HEK293T (cell line): ENCODE data around the gene CDH4.

Source experiments
- ELF4 ChIP-seq: fragments of 450-650 bp; IDR thresholded peaks from 2 replicates; pipeline ENCODE4 v1.6.1; 2017; ENCODE audit warnings: antibody characterized with exemption
- FOXA1 ChIP-seq: fragments of 450-650 bp; IDR thresholded peaks from 2 replicates; pipeline ENCODE4 v1.6.1; 2016; ENCODE audit warnings: mild to moderate bottlenecking
- FOXK2 ChIP-seq: fragments of 450-650 bp; IDR thresholded peaks from 2 replicates; pipeline ENCODE4 v1.6.1; 2016; ENCODE audit warnings: mild to moderate bottlenecking
- FOXM1 ChIP-seq: fragments of 450-650 bp; IDR thresholded peaks from 2 replicates; pipeline ENCODE4 v1.6.1; 2017; ENCODE audit warnings: mild to moderate bottlenecking, borderline replicate concordance
- HDGF ChIP-seq: fragments of 450-650 bp; IDR thresholded peaks from 2 replicates; pipeline ENCODE4 v1.6.1; 2017; ENCODE audit warnings: antibody characterized with exemption, borderline replicate concordance
- L3MBTL2 ChIP-seq: fragments of 450-650 bp; conservative IDR thresholded peaks from 2 replicates; pipeline ENCODE4 v1.6.1; 2016; ENCODE audit warnings: mild to moderate bottlenecking
- PKNOX1 ChIP-seq: fragments of 450-650 bp; IDR thresholded peaks from 2 replicates; pipeline ENCODE4 v1.6.1; 2016
- SP1 ChIP-seq: fragments of 450-650 bp; IDR thresholded peaks from 2 replicates; pipeline ENCODE4 v1.6.1; 2017

GRCh38 chr20:61645732-61646131 is 393.7 kb downstream of the CDH4 start:
- no peak for TF ChIP-seq FOXA1
- TF ChIP-seq SP1 = no peak
- no peak for TF ChIP-seq ELF4
- no peak for TF ChIP-seq PKNOX1
- no peak for TF ChIP-seq FOXK2
- no peak for TF ChIP-seq FOXM1
- TF ChIP-seq L3MBTL2 = no peak
- TF ChIP-seq HDGF = no peak
